GM10248 (cell line): Measurements from ENCODE around the gene YY2.

Experiments
- CTCF ChIA-PET: fragments of 300-600 bp; sonication (Branson Sonifier 250); formaldehyde crosslinking; extraction: SDS; loops from one replicate; lab custom pipeline; 2021; ENCODE audit warnings: antibody characterized with exemption; lab: Yijun Ruan, JAX
- POLR2A ChIA-PET: fragments of 350-650 bp; sonication (Branson Sonifier 250); formaldehyde crosslinking; extraction: SDS; loops from one replicate; lab custom pipeline; 2020; ENCODE audit warnings: antibody characterized with exemption; lab: Yijun Ruan, JAX
- DNase-seq: peaks from one replicate; pipeline ENCODE4 v3.0.0; 2012; ENCODE audit errors: extremely low spot score
- TF ChIP-seq, protein P1 (sequence below): IDR thresholded peaks from 2 replicates; pipeline ENCODE4 v1.5.1; 2012; ENCODE audit warnings: mild to moderate bottlenecking, low read depth; ENCODE audit errors: extremely low read depth, missing control alignments, control extremely low read depth

YY2 gene

DNA sequence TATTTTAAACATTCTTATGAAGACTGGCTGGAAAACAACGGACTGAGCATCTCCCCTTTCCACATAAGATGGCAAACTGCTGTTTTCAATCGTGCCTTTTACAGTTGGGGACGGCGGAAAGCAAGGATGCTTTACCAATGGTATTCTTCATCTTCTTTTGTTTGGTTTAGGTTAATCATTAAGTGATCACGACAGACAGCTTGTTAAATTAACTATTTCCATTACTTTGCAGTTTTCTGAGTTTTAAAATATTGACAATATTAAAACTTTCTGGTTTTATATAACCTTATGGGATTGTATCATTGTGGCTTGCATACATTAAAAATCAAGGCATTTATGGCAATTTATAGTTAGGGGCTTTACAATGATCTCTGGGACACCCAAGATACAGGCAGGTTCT, 12.6 kb upstream of the YY2 start:
- ChIA-PET CTCF (no interaction called here), POLR2A (no interaction called here)
- no peak for DNase-seq
- TF ChIP-seq, protein P1, sequence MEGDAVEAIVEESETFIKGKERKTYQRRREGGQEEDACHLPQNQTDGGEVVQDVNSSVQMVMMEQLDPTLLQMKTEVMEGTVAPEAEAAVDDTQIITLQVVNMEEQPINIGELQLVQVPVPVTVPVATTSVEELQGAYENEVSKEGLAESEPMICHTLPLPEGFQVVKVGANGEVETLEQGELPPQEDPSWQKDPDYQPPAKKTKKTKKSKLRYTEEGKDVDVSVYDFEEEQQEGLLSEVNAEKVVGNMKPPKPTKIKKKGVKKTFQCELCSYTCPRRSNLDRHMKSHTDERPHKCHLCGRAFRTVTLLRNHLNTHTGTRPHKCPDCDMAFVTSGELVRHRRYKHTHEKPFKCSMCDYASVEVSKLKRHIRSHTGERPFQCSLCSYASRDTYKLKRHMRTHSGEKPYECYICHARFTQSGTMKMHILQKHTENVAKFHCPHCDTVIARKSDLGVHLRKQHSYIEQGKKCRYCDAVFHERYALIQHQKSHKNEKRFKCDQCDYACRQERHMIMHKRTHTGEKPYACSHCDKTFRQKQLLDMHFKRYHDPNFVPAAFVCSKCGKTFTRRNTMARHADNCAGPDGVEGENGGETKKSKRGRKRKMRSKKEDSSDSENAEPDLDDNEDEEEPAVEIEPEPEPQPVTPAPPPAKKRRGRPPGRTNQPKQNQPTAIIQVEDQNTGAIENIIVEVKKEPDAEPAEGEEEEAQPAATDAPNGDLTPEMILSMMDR = no peak

DNA sequence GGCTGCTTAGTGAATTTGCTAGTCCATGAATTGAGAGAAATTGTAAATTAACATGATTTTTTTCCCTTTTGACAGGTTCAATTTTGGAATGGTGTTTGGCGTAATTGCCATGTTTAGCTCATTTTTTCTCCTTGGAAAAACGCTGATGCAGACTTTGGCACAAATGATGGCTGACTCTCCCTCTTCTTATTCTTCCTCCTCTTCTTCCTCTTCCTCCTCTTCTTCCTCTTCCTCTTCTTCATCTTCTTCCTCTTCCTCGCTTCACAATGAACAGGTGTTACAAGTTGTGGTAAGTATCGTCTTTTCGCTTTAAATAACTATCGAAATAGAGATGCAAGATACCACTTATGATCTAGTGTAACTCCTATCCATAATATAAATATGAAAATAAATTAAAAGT, 10.7 kb upstream of the YY2 start:
- no peak for DNase-seq
- ChIA-PET CTCF (interaction anchor here (1.1 kb wide), 1 partner anchor 10 kb away, joined by 3 read pairs; no protein-coding TSS in a partner anchor), POLR2A (no interaction called here)
- TF ChIP-seq, protein P1 = no peak

GRCh38 chrX:21847342-21847741, 8.4 kb upstream of the YY2 start:
- TF ChIP-seq, protein P1 = no peak
- CTCF ChIA-PET = interaction anchor here (0.7 kb wide), 1 partner anchor 138 kb away, joined by 3 read pairs; no protein-coding TSS in a partner anchor
- DNase-seq = no peak
- POLR2A ChIA-PET = no interaction called here

DNA sequence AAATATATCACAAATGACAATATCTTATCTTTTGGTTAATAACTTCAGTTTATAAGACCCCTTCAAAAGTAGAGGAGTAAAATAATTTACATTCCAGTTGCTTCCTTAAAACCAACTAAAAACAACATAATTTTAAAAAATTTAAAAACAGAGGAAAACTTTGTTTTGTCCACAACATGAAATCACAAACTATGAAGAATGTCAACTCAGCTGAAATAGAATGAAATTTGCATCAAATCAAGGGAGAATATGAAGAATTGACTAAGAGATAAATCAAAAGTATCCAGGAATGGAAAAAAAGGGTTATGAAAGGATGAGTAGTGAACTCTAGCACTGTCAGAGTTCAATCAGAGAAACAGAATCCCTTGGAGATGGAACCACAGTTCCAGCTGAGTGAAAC, 2.2 kb upstream of the YY2 start:
- TF ChIP-seq, protein P1 = no peak
- CTCF ChIA-PET = no interaction called here
- no peak for DNase-seq
- POLR2A ChIA-PET = no interaction called here

- POLR2A ChIA-PET = no interaction called here
- CTCF ChIA-PET = no interaction called here
- no peak for DNase-seq
- TF ChIP-seq, protein P1 = no peak
These were observed 717 bp downstream of the YY2 start for GRCh38 chrX:21856504-21856903.

DNA sequence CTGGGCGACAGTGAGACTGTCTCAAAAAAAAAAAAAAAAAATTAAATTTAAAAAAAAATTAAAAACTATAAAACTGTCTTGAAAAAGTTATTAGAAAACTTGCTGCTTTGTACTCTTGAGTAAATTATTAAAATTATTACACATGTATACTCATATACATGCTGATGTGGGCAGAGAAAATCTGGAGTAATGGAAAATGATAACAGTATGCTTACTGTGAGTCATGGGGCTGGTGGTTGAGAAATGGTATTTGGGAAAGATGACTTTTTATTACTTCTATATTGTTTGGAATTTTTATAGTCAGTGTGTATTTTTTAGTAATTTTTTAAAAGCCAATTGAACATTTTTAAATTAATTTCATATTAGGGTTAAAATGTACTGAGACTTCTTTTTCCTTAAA, 7.5 kb downstream of the YY2 start:
- DNase-seq = no peak
- ChIA-PET CTCF (interaction anchor here (1.8 kb wide), 1 partner anchor 15 kb away, joined by 5 read pairs; no protein-coding TSS in a partner anchor), POLR2A (no interaction called here)
- TF ChIP-seq, protein P1 = no peak
